ENCODE data around the gene PRMT6.
"Not testable (repeated sequence)": the region's sequence is repeated elsewhere in the genome, so short reads cannot be mapped to it uniquely, and the experiment has no call there.

The PRMT6 gene

GRCh38 chr1:107056426-107057196, at the start of gene PRMT6:
Gene PRMT6, plus strand, starts transcription at chr1:107056674. Its CDS starts 42 bp downstream, at chr1:107056716.
- DNase-seq: peak; percentile 94

DNA sequence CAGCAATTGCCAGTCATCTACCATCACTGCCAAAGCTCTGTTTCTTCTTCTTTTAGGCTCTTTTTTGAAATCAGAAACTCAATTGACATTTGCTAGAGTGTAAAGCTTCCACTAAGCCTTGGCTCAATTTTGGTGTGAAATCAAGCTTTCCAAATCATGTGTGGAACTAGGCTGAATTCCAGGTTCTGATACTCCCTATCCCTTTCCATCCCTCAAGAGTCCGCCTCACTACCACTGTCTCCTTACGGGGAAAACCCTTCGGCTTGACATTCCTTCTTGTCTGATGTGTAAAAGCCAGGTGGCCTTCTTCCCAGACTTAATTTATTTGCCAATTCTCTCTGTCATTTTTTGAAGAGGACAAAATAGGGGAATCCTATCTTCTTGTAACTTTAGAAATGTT, 47.2 kb upstream of the PRMT6 start:
- peak; percentile 38 for DNase-seq

DNA sequence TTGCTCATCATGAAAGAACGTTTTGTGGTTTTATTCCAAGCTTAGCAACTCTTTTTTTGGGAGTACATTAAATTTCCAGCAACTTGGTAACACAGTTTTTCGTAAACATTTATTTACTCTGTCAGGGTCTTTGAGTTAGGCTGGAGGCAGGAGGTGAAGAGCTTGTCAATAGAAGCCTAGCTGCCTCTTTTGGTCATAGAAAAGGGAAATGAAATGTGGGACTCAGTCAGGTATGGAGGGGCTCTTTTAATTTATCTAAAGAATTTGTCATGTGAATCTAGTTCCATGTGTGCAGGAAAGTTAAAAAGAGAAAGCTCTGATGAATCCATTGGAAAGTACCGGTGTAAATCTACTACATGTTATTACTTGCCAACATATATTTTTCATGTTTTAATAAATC, 45.9 kb upstream of the PRMT6 start:
- no peak for DNase-seq

- DNase-seq: no peak
Observed at GRCh38 chr1:107016376-107016978, 40.0 kb upstream of the PRMT6 start.

GRCh38 chr1:107018445-107018844, 38.0 kb upstream of the PRMT6 start:
- DNase-seq: no peak

DNA sequence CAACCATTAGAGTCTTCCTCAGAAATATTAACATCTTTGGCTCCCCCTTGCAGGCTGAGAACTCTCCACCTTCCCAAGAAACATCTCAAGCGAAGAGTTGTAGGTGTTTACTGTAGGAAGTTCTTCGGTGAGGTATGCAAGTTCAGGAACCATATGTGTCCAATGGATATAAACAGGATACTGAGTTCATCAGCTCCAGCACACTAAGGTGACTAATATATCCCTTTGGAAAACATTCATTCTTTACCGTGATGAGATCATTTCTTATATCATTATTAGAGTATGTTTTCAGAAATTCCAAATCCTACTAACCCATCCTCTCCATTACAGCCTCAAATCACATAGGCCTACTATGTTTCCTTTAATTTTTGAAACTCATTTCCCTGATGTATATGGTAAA, 37.3 kb upstream of the PRMT6 start:
- no peak for DNase-seq

DNA sequence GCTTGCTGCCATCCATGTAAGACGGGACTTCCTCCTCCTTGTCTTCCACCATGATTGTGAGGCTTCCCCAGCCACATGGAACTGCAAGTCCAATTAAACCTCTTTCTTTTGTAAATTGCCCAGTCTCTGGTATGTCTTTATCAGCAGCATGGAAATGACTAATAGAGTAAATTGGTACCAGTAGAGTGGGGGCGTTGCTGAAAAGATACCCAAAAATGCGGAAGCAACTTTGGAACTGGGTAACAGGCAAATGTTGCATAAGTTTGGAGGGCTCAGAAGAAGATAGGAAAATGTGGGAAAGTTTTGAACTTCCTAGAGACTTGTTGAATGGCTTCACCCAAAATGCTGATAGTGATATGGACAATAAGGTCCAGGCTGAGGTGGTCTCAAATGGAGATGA, 17.6 kb upstream of the PRMT6 start:
- not testable (repeated sequence) for DNase-seq

DNA sequence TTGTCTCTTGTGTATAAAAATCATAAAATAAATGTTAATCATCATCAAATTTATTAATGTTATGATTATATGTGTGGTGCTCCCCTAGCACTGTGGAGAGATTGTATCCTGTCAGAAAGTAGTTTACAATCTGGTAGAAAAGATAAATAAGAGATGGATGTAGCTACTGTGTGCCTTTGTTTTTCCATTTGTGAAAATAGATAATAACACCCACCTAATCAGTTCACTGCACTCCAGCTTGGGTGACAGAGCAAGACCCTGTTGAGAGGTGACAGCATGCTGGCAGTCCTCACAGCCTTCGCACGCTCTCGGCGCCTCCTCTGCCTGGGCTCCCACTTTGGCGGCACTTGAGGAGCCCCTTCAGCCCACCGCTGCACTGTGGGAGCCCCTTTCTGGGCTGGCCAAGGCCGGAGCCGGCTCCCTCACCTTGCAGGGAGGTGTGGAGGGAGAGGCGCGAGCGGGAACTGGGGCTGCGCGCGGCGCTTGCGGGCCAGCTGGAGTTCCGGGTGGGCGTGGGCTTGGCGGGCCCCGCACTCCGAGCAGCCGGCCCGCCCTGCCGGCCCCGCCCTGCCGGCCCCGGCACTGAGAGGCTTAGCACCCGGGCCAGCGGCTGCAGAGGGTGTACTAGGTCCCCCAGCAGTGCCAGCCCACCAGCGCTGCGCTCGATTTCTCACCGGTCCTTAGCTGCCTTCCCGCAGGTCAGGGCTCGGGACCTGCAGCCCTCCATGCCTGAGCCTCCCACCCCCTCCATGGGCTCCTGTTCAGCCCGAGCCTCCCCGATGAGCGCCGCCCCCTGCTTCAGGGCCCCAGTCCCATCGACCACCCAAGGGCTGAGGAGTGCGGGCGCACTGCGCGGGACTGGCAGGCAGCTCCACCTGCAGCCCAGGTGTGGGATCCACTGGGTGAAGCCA, 11.9 kb upstream of the PRMT6 start:
- not testable (repeated sequence) for DNase-seq

- DNase-seq: no peak
Observed at GRCh38 chr1:107047602-107048001, 8.9 kb upstream of the PRMT6 start.

DNA sequence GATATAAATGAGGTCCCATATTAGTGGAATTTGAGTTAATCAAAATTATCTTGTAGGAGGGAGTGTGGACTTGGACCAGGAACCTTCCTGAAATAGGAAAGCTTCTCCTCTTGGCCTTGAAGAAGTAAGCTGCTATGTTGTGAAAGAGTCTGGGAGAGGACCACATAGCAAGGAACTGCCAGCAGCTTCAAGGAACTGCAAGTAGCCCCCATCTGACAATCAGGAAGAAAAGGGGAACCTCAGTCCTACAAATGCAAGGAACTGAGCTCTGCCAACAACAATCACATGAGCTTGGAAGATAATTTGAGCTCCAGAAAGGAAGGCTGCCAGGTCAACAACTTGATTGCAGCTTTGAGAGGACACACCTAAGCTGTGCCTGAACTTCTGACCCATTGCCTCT, 8.2 kb upstream of the PRMT6 start:
- DNase-seq: no peak

DNA sequence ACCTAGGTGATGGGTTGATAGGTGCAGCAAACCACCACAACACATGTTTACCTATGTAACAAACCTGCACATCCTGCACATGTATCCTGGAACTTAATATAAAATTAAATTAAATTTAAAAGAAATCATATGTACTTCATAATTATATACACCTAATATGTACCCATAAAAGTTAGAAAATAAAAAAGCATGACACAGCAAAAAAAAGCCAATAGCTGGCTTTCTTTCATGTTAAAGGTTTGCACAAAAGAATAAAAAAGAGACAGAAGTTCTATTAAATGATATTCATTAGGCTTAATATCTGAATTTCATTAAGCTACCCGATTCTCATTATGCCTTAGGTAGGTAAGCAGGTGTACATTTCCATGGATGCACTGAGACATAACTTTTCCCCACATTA, 5.2 kb upstream of the PRMT6 start:
- no peak for DNase-seq

DNA sequence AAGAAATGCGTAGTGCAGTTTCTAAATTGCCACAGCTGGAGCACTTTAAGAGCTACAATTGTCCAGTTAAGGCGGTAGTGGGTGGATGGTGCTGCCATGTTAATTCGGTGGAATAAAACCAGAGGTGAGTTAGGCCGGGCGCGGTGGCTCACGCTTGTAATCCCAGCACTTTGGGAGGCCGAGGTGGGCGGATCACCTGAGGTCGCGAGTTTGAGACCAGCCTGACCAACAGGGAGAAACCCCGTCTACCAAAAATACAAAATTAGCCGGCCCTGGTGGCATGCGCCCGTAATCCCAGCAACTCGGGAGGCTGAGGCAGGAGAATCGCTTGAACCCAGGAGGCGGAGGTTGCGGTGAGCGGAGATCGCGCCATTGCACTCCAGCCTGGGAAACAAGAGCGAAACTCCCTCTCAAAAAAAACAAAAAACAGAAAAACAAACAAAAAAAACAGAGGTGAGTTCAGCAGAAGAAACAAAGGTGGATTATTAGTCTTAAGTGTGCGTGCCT, 502 bp upstream of the PRMT6 start:
- not testable (repeated sequence) for DNase-seq

GRCh38 chr1:107057197-107058133, 991 bp downstream of the PRMT6 start:
- peak; percentile 86 for DNase-seq

DNA sequence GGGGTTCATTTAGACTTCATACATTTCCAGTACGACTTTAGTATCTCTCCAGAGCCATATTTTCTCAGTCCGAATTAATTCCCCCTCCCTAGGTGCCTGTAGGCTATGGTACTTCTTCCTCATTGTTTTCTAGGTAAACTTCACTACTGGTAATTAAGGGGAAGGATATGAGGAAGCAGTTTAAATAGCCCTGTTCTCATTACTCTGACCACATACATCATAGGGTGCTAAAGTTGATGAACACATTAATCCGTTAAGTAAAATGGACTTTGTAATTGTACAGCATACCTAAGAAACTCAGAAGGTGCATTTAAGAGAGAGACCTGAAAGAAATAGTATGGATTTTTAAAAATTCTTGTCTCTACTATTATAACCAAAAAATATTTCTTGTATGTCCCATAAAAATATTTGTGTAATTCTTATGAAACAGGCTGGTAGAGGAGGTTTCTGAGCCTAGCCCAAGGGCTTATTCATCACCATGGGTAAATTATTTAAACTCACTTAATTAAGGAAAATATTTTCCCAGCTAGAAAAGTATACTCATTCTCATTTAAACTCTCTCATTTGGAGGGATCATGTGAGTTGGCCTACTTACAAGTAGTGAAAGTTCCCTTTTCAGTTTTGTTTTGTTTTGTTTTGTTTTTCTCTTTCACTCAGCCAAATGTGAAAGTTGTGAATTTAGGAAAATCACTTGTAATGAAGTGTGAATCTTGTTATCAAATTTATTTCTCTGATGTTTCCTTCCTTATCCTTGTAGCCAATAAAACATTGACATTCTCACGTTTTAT, 2.0 kb downstream of the PRMT6 start:
- DNase-seq: no peak

DNA sequence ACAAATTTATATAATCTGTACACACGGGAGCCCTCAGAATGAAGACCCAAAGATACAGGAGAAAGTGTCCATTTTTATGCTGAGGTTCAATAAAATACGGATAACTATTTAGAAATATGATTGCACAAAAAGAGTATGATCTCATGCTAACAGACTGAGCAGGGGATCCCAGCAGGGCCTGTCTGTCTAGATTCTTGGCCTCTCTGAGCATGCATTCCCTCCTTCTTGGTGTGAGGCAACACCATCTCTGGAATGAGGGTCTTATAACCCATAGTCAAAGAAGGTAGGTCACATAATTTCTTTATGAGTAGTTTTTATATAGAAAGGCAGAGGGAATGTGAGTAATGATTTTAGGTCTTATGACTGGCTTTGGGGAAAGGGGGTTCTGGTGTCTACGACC, 5.4 kb downstream of the PRMT6 start:
- no peak for DNase-seq

DNA sequence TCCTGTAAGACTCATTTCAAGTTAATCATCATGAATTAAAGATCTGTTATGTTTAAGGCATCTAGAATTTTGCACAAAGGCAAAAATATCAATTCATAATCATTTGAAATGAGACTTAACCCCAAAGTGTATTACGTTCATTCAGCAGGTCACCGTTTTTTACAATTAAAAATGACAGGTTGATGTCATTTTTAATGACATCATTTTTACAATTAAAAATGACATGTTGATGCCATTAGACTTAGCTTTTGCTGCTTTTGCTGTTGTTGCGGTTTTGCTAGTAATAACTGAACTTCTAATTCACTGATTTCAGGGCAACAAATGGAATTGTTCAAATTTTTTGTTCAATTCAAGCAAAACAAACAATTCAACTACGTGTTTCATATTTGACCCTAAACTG, 17.0 kb downstream of the PRMT6 start:
- no peak for DNase-seq

DNA sequence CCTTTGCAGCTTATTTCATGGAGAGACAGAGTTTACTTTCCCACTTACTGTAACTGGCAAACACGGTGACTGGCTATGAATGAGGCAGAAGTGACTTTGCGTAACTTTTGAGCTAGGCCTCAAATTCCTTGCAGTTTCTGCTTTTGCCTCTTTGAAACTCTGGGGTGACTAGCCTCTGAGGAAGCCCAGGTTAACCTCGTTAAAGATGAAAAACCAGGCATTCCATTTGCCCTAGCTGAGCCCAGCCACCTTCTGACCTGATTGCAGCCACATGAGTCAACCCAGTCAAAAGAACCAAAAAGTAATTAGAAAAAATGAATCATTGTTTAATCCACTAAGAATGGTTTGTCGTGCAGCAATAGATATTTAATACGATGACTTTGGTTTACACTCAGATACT, 20.4 kb downstream of the PRMT6 start:
- DNase-seq: no peak

- DNase-seq: no peak
Observed at GRCh38 chr1:107079249-107079648, 22.8 kb downstream of the PRMT6 start.

- DNase-seq: no peak
Observed at GRCh38 chr1:107081102-107081501, 24.6 kb downstream of the PRMT6 start.

DNA sequence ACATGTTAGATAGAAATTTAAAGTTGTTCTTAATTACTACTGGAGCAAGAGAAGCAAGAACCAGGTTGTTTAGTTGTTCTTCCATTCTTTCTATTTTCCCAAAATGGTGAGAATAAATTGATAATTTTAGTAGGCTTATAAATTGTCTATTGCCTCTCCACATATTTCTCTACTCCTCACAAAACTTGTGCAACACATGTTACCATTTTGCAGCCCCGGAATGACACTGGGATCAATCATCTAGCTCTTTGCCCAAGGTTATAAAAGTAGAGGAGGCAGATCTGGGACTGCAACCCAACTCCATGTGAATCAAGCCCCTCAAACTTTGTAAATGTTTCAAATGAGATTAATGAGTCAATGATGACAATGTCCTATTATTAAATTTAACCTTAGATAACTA, 34.9 kb downstream of the PRMT6 start:
- DNase-seq: no peak

- not testable (repeated sequence) for DNase-seq
Observed at GRCh38 chr1:107093395-107093794, 36.9 kb downstream of the PRMT6 start.
